Measurements from ENCODE around the gene STX1B.
A peak's percentile ranks its signal among the peaks of the same experiment; 100 is the strongest.
"Not testable (repeated sequence)": the region's sequence is repeated elsewhere in the genome, so short reads cannot be mapped to it uniquely, and the experiment has no call there.

STX1B gene

DNA sequence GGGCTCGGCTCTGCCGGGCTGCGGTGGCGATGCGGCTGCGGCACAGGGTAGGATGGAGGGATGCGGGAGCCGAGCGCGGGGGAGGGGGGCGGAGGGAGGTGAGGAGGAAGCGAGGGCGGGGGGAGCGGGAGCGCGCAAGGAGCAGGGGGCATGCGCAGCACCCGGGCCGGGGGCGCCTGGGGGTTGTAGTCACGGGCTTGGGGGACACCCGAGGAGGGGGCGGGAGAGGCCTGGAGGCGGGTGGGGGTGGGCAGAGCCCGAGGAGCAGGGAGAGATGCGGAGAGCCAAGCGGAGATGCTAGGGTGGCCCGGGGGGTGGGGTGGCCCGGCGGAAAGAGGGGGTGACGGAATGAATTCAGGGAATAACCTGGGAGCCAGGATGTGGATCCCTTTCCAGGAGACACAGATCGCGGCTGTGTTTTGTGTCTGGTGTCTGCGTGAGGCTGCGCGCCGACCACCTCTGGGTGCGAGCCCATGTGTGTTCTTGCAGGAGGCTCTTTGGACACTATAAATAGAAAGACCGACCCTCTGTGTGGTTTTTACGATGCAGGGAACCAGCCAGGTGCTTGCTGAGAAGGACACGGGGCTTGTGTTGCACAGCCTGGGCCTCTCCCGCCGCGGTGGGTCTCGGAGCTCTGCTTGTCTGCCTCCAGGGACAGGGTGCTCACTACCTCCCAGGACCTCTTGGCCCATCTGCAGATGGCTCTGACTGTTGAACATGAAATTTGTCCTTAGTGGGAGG is at the start of gene STX1B:
Gene STX1B (minus strand): TSS at position 54 of the 741 bp plus-strand sequence. CDS start 242 bp downstream, outside the sequence.
- DNase-seq = no peak

DNA sequence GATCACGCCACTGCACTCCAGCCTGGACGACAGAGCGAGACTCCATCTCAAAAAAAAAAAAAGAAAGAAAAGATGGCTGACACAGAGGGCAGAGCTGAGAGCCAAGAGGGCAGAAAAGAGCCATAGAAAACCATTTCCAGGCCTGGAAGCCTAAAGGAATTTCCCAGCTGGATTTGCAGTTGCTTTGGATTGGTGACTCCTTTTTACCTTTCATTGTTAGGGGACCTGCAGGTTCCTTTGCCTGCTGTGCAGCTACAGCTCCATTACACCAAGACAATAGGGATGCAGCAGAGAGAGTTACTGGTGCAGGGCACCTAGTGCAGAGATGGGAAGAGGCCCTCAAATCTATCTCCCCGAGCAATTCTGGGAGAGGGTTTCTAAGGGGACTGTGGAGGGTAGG is 45.2 kb upstream of the STX1B start:
- no peak for DNase-seq

DNA sequence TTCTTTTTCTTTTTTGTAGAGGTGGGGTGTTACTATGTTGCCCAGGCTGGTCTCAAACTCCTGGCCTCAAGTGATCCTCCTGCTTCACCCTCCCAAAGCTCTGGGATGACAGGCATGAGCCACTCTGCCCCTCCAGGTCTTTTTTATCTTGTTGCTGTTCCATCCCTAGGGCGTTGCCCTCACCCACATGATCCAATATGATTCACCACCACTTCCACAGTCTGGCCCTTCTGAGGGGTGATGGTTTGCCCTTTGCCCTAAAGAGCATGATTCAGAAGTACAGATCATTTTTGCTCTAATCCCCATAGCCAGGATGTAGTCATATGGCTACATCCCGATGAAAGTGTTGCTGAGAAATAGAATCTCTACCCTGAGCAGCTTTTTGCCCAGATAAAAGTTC is 41.7 kb upstream of the STX1B start:
- DNase-seq = peak; percentile 68

DNA sequence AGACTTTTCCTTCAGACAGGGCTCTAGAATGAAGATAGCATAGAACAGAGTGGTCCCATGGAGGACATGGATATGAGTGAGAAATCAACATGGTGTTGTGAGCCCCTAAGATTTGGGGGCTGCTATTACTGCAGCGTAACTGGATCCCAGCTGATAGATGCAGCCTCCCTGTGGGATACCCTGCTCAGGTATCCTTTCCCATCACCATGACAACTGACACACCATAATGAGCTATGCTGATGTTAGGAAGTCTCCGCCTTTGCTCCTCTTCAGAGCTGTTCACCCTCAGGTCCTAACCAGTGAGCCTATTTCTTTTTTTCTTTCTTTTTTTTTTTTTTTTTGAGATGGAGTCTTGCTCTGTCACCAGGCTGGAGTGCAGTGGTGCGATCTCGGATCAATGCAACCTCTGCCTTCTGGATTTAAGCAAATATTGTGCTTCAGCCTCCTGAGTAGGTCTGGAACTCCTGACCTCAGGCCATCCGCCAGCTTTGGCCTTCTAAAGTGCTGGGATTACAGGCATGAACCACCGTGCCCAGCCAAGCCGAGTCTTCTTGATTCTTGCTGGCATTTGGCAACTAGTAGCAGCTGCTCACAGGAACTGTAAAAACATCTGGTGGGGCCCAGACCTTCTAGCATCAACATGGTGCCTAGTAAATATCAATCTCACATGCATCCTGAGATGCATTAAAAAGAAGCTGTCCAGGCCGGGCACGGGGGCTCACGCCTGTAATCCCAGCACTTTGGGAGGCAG is 40.0 kb upstream of the STX1B start:
- no peak for DNase-seq

DNA sequence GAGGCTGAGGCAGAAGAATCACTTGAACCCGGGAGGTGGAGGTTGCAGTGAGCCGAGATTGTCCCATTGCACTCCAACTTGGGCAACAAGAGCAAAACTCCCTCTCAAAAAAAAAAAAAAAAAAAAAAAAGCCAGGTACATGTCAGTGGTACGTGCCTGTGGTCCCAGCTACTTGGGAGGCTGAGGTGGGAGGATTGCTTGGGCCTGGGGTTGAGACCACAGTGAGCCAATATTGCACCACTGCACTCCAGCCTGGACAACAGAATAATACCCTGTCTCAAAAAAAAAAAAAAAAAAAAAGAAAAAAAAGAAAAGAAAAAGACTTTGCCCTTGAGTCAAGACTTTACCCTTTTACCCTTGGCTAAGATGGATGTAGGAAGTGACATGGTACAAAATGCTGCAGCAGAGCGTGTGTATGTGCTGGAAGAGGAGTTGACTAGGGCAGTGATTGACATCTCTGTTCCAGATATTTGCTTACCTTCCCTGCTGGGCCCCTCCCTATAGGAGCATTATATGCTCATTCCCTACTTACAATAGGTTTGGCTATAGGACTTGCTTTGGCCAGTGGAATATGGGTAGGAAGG is 33.6 kb upstream of the STX1B start:
- DNase-seq = no peak

DNA sequence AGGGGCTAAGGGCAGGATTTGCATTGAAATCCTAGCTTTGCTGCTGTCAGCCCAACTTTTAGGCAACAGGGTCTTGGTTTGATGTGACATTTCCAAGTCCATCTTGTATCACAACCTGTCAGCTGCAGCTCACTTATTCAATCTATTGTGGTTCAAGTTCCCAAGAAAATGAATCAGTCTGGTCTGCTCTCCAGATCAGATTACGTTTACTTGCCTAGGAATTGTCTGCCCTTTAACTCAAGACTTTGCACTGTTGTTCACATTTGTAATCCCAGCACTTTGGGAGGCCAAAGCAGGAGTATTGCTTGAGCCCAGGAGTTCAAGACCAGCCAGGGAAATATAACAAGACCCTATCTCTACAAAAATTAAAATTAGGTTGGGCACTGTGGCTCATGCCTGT is 32.9 kb upstream of the STX1B start:
- DNase-seq = no peak

DNA sequence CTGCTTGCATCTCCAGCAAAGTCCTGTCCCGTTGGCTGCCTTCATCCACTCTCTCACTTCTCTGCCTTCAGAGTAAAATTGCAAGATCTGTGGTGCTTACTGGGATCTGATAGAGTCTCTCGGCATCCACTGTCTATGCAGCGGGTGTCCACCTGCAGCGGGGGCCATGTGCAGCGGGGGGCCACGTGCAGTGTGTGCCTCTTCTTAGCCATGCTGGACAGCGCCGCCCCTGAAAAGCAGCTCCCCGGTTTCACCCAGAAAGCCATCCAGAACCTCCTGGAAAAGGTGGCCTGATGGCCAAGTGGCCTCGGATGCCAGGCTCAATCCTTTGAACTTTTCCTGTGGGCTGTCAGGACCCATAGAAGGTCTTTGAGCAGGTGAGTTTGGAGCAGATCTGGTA is 32.4 kb upstream of the STX1B start:
- no peak for DNase-seq

DNA sequence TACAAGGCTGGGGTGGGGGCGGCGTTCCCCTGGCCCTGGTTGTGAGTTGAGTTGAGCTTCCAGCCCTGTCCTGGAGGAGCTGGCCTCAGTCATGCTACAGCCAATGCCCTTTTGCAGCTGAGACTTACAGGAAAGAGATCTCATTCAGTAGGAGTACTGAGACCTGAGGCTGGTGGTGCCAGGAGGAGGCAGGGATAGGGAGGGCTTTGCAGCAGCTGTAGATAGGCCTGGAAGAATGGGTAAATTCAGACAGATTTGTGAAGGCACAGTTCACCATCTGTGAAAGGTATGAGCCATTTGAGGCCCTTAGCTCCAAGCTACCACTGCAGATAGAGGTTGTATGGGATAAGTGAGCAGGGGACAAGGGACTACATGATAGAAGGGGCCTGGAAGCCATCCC is 28.6 kb upstream of the STX1B start:
- DNase-seq = no peak

DNA sequence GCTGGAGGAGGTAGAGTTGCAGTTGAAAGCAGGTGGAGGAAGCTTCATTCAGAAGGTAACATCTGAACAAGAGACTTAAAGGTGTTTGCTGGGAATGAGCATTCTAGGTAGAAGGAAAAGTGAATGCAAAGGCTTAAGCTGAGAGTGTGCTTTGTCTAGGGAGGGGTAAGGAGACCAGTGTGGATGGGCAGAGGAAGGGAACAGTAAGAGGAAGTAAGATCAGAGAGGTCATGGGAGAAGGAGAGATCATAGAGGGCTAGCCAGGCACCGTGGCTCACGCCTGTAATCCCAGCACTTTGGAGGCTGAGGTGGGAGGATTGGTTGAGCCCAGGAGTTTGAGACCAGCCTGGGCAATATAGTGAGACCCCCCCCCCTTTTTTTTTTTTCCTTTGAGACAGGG is 26.3 kb upstream of the STX1B start:
- no peak for DNase-seq

DNA sequence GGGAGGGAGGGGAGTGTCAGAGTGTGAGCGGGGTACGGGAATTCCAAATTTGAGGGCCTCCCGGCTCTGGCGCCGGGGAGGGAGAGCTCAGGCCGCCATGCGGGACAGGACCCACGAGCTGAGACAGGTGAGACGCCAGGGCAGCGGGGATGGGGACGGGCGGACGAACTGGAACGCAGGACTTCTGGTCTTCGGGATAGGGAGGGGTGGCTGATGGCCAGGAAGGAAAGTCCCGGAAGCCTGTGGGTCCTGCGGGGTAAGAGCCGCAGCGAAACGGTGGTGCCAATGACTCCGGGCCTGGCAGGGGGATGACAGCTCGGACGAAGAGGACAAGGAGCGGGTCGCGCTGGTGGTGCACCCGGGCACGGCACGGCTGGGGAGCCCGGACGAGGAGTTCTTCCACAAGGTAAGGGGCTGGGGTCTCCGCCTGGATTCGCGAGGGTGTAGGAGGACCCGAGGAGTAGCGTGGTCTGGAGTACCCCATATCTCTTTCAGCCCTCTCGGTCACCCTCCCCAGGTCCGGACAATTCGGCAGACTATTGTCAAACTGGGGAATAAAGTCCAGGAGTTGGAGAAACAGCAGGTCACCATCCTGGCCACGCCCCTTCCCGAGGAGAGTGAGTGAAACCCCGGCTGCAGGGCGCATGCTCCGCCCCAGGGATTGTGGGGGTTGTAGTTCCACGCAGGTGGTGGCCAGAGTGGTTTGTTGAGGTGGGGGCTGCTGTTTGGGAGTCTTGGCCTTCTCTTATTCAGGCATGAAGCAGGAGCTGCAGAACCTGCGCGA is 23.5 kb upstream of the STX1B start:
- DNase-seq = peak; percentile 96

DNA sequence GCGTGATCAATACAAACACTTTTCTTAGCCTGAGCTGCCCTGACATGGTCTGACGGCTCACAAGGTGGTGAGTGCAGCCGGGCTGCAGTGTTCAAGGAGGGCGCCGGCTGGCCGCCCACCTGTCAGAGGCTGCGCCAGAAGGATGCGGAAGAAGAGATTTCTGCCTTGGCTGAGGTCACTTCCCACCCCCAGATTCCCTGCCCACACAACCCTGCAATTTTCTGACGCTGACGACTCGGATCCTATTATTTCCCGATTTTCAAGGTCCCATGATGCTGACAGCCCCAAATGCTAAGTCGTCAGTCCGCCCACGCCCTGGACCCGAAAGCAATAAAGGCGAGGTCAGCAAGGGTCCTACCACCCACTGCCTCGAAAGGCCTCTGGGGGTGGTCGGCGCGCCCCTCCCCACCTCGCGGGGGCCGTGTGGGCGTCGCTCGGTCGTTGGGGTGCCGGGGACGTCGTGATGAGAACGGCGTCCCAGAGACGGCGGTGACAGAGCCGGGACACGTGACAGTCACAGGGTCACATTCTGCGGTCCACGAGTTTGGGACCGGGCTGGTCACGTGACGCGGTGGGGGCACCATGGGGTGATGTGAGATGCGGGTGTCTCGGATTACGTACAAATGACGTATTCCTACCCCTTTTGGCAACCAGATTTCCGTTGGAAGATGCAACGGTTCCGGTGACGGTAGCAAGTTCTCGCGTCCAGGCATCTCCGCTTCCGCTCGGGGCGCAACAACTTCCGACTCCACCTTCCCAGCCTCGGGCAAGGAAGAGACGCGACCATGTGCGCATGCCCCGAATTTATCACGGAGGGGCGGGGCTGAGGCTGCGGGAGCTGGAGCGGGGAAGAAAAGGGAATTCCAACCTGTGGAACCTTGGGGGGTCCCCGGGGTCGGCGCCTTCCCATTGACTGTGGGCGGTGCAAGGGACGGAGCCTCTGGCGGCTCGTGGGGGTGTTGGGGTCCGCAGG is 22.6 kb upstream of the STX1B start, which contains the start of gene STX4:
Gene STX4 (plus strand): TSS at position 823 of the 973 bp plus-strand sequence. CDS start 248 bp downstream, outside the sequence.
- peak; percentile 98 for DNase-seq

DNA sequence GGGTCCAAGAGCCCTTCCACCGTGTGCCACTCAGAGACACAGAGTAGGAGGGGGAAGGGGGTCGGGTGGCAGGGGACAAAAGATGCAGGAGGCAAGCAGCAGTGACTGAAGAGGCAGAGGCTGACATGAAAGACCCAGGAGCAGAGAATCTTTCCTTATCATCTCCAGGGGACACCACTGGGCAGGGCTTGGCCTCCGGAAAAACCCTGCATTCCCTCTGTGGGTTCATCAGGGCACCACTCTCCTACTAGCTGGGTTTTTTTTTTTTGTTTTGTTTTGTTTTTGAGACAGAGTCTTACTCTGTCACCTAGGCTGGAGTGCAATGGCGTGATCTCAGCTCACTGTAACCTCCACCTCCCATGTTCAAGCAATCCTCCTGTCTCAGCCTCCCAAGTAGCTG is 20.8 kb upstream of the STX1B start:
- DNase-seq = no peak

DNA sequence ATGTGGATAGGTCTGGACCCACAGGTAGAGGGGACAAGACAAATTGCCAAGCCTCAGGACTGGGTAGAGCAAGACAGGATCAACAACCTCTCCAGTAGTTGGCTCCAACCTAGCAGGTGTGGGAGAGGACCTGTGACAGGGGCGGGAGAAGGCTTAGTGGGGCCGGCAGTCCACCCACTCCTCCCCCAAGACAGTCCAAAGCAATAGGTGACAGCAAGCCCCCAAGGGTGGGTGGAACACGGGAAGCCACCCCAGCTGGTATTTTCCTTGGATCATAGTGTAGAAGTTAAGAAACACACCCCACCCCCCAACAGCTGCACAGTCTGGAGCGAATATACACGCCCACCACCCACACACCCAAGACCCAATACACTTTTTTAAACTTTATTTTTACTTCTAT is 18.8 kb upstream of the STX1B start:
- no peak for DNase-seq

DNA sequence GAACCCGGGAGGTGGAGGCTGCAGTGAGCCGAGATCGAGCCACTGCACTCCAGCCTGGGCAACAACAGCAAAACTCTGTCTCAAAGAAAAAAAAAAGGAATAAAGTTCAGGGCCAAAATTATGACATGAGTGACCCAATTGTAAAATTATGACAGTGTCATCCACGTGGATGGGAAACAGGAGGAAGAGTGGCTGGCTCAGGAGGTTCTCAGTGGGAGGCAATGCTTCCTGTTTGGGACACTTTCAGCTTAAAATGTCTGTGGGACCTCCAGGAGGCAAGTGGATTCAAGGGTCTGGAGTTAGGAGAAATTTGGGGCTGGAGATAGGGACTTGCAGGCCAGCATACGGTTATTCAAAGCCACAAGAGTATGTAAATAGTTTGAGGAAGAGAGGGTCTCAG is 14.9 kb upstream of the STX1B start:
- no peak for DNase-seq

DNA sequence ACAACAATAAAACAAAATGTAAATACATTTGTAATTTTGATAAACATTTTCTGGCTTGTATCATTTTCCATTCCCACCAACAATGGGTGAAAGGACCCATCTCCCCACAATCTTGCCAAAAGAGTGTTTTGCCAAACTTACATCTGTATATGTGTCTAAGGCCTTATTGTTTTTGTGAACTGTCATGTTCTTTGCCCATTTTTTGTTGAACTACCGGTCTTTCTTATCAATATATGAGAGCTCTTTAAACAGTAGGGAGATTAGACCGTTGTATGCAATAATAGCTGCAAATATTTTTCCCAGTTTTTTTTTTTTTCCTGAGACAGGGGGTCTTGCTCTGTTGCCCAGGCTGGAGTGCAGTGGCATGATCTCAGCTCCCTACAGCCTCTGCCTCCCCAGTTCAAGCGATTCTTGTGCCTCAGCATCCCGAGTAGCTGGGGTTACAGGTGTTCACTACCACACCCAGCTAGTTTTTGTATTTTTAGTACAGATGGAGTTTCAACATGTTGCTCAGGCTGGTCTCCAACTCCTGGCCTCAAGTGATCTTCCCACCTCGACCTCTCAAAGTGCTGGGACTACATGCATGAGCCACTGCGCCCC is 13.3 kb upstream of the STX1B start:
- DNase-seq = no peak

DNA sequence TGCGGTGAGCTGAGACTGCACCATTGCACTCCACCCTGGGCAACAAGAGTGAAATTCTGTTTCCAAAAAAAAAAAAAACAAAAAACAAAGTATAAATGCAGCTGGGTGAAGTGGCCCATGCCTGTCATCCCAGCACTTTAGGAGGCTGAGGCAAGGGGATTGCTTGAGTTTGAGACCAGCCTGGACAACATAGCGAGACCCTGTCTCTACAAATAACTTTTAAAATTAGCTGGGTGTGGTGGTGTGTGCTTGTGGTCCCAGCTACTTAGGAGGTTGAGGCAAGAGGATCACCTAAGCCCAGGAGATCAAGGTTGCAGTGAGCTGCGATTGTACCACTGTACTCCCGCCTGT is 12.8 kb upstream of the STX1B start:
- DNase-seq = no peak

DNA sequence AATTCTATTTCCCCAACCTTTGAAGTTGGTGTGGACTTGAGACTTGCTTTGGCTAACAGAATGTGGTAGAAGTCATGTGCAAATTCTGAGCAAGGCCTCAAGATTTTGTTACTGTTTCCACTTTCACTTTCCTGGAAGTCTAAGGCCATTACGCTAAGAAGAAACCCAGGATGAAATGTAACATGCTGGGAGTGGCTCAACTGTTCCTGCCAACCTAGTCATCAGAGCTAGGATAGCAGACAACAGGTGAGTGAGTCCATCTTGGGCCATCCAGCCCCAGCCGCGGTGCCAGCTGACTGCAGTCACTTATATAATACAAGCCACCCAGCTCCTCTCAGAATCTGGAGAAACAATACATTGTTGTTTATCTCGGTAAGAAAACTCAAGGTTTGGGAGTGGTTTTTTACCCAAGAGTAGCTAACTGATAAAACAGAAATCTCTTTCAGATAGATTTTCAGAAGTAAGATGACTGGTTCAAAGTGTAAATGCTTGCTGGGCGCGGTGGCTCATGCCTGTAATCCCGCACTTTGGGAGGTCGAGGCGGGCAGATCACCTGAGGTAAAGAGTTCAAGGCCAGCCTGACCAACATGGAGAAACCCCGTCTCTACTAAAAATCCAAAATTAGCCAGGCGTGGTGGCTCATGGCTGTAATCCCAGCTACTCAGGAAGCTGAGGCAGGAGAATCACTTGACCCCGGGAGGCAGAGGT is 12.3 kb upstream of the STX1B start:
- no peak for DNase-seq

DNA sequence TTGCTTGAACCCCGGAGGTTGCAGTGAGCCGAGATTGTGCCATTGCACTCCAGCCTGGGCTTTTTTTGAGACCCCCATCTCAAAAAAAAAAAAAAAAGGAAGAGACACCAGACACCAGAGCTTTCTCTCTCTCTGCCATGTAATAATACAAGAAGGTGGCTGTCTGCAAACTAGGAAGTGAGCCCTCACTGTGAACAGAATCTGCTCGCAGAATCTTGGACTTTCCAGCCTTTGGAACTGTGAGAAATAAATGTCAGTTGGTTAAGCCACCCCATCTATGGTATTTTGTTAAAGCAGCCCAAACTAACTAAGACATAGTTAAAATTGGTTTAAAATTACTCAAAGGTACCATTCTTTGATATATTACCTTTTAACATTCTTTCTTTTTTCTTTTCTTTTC is 10.1 kb upstream of the STX1B start:
- no peak for DNase-seq

DNA sequence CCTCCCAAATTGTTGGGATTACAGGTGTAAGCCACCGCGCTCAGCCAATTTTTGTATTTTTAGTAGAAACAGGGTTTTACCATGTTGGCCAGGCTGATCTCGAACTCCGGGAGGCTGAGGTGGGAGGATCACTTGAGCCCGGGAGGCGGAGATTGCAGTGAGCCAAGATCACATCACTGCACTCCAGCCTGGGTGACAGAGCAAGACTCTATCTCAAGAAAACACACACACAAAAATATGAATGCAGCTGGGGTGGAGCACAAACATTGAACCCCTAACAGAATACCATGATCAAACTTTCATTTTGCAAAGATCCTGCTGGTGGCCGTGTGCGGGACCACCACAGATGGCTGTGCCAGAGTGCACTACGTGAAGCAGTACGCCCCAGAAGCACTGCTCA is 7.3 kb upstream of the STX1B start:
- DNase-seq = not testable (repeated sequence)

DNA sequence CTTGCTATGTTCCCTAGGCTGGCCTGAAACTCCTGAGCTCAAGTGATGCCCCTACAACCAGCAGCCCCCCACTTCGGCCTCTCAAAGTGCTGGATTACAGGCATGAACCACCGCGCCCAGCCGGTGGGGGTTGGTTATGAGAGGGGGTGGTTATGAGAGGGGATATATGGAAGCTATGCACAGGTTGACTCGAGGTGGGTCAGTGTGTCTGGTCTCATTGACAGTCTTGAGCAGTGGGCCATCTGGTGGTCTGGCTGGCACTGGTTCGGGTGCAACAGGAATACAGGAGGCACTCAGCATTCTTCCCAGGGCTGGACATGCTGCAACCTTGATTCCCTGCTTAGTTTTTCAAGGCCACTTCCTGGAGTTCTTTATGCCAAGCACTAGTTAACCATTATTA is 5.6 kb upstream of the STX1B start:
- DNase-seq = no peak

DNA sequence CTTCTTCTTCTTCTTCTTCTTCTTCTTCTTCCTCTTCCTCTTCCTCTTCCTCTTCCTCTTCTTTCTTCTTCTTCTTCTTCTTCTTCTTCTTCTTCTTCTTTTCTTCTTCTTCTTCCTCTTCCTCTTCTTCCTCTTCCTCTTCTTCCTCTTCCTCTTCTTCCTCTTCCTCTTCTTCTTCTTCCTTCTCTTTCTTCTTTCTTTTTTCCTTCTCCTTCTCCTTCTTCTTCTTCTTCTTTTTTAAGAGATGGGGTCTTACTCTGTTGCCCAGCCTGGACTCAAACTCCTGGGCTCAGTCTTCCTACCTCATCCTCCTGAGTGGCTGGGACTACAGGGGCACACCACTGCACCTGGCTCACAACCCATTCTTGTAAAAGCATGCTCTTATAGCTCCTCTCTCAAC is 2.9 kb upstream of the STX1B start:
- DNase-seq = not testable (repeated sequence)
